GM19025 (cell line): ENCODE data around the gene CTRL.

ENCODE experiments used
- ATAC-seq: cut with Tn5 transposase; IDR thresholded peaks from one replicate; pipeline ENCODE4 v1.9.1; 2021; ENCODE audit warnings: mild to moderate bottlenecking, low read depth, moderate library complexity; ENCODE audit not compliant: unreplicated experiment

Gene CTRL

DNA sequence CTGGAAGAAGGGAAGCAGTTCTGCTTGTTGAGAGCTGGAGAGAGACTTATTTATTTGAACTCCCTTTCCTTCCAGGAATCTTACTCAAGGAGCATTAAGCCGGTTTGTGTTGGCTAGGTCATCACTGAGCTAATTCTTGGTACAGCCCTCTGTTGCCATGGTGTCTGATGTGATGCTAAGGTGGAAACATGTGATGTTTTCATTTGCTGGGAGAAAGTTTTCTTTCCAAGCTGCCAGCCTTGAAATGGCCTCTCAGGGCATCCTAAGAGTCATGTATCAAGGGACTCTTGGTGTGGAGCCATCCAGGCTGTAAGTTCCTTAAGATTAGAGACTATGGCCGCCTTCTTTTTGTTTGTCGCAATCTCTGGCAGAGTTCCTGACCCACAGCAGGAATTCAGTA lies 34.4 kb downstream of the CTRL start:
- no peak for ATAC-seq

DNA sequence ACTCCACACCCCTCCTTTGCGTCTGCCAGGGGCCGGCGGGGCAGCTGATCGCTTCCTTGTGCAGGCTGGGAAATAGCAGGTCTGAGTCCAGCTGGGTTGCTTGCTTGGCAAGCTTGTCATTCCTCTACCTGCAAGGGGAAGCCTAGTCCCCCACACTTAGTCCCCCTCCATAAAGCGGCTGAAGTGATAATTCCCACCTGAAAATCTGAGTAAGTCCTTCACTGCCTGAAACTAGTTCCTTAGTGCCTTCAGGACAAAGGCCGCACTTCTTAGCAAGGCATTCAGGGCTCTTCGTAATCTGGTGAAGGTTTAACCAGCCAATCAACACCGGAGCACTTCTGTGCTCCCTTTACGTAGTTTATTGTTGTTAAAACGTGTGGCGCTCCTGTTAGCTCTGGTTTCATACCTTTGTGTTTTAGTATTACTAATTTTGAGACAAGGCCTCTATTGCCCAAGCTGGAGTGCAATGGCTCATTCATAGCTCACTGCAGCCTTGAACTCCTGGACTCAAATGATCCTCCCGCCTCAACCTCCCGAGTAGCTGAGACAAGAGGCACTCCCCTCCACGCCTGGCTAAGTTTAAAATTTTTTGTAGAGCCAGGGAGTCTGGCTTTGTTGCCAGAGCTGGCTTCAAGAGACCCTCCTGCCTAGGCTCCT lies 37.8 kb downstream of the CTRL start:
- ATAC-seq: no peak

DNA sequence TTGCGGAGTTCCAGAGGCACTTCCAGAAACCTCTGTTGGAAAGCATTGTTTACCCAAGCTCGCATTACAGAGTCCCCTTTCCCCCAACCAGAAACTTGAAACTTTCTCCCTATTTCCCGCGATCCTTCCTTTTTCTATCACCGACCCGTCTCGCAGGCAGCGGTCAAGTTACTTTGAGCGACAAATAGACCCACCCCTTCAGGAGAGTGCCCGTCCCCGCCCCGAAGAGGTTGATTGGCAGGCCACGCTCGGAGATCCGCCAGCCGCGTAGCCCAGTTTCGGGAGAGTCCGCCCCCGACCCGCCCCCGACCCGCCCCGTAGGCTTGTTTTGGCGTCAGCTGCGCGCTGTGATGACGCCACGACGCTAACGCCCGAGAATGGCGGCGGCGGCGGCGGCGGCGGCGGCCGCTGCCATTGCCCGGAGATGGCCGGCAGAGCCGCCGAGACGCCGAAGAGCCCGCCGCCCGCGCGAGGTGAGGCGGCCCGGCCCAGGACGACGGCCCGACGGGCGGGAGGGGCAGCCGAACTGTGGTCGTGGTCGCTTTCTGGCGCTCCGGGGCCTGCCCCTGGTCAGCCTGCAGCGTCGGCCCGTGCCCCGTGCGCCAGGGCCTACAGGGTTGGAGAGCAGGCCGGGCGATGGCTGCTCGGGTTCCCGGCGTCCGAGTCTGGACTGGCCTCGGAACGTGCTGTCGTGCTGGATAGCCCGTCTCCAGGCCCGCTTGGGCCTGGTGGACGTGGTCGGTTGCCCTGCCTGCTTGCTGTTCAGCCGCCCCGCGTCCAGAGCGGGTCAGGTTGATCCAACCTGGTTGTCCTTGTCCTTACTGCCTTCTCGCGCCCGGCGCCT lies 38.5 kb downstream of the CTRL start, which contains the start of gene PSKH1:
Gene PSKH1 (plus strand): TSS at position 356 of the 844 bp plus-strand sequence. CDS start 15,496 bp downstream, outside the sequence.
- ATAC-seq: peak; percentile 87

DNA sequence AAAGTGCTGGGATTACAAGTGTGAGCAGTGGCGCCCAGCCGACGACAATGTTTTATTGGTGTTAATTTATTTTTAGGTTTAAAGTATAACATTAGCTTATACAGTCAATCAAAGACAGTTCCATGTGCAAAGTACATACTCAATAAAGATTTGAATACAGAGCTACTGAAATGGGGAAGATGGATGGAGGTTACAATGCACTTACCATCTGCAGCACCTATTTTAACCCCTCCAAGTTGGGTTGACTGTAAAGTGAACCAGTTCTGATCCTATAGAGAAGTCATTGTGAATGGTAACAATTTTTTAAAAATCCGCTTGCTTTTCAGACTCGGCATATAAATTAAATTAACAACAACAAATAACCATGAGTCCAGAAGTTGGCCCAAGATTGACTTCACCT lies 39.3 kb downstream of the CTRL start:
- ATAC-seq: no peak

DNA sequence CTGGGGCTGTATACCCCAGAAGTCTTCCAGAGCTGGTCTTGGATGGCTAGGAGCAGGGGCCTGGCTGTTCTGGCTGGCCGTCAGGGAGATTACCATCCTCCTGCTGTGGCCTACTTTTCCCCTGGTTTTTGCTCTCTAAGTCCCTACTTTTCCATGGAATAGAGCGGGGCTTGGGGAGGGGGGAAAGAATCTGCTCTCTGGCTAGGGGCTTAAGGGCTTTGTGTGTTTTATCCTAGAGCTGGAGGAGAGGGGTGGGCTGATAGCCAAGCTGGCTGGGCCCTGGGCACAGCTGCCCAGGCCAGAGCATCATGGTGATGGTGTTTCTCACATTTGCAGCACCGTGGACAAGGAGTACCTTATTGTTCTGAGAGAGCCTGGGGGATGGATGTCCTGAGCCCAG lies 43.3 kb downstream of the CTRL start:
- ATAC-seq: no peak

DNA sequence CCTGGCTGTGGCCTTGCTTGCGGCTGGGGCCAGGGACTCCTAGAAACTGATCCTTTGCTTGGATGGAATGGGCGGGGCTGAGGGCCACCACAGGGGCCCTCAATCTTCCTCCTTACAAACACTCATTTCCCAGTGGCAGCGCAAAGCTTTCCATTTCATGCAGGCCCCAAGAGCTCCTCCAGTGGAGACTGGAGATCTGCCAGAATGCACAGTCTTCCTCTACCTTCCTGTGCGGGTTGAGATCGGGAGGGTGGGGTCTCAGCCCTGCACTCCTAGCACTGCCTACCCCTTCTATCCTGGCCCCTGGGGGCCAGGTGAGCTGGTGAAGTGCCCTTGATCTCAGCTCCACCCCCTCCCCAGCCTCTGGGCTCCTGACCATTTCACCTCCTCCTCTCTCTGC lies 45.3 kb downstream of the CTRL start:
- no peak for ATAC-seq

DNA sequence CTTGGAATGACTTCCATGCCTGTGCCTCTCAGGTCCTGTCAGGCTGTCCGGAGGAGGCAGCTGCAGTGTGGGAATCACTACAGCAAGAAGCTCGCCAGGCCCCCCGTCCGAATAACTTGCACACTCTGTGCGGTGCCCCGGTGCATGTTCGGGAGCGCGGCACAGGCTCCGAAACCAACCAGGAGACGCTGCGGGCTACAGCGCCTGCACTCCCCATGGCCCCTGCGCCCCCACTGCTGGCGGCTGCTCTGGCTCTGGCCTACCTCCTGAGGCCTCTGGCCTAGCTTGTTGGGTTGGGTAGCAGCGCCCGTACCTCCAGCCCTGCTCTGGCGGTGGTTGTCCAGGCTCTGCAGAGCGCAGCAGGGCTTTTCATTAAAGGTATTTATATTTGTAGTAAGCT lies 45.7 kb downstream of the CTRL start:
- ATAC-seq: no peak

DNA sequence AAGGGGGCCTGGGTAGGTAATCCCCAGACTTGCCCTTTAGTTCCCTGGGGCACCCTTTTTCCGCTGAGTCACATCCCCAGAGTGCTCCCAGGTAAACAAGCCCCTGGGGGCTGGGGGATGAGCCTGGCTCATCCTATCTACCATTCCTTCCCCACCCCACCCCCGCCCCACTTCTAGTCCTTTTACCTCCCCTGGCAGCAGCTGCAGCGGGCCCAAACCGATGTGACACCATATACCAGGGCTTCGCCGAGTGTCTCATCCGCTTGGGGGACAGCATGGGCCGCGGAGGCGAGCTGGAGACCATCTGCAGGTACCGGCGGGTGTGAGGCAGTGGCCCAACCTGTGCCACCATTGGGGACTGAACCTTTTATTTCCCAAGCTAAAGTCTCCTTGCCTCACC lies 46.1 kb downstream of the CTRL start:
- no peak for ATAC-seq

DNA sequence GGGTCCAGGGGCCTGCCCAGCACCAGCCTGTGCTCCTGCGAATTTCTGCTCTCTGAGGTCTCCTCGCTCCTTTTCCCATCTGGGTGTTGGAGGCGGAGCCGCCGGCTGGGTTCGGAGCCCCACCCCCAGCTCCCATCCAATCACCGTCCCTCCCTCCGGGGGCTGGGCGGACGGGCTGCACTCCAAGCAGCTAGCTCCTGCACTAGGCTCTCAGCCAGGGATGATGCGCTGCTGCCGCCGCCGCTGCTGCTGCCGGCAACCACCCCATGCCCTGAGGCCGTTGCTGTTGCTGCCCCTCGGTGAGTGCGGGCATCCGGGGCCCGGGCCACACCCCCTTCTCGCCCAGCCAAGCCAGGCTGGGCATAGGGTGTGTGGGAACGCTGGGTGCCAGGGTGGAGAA lies 47.0 kb downstream of the CTRL start, which contains the start of gene NRN1L:
Gene NRN1L (plus strand): TSS at position 202 of the 400 bp plus-strand sequence. CDS start 19 bp downstream, at position 221.
- ATAC-seq: no peak

DNA sequence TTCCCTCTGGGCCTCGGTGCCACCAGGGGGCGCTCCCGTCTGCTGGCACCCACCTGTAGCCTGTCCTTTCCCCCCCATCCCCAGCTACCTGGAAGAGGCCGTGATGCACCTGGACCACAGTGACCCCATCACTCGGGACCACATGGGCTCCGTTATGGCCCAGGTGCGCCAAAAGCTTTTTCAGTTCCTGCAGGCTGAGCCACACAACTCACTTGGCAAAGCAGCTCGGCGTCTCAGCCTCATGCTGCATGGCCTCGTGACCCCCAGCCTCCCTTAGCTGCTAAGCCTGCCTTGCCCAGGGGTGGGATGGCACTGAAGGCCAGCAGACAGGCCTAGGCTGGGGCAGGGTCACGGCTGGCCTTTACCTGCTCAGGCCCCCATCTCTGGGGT lies 47.8 kb downstream of the CTRL start:
- no peak for ATAC-seq

DNA sequence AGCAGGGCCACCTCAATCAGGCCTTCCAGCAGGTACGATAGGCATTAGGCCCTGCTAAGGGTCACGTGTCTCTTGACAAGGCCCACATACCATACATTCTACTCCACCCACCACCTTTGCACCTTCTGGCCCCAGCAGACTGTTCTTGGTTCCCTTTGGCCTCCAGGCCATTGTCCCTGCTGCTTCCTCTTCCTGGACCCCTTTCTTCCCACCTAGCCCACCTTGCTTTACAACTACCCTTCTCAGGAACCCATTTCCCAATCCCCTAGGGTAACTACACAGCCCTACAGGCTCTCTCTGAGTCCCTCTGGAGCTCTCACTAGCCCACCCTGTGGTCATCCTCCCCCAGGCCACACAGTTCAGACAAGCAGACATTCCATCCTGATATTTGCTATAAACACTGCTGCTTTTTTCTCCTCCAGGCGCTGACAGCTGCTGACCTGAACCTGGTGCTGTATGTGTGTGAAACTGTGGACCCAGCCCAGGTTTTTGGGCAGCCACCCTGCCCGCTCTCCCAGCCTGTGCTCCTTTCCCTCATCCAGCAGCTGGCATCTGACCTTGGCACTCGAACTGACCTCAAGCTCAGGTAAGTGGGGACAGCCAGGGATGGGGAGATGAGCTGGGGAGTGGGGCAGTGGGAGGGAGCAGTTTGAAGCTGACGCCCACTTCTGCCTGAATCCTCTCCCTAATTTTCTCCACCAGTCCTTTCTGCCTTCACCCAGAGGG lies 48.4 kb downstream of the CTRL start:
- ATAC-seq: no peak

DNA sequence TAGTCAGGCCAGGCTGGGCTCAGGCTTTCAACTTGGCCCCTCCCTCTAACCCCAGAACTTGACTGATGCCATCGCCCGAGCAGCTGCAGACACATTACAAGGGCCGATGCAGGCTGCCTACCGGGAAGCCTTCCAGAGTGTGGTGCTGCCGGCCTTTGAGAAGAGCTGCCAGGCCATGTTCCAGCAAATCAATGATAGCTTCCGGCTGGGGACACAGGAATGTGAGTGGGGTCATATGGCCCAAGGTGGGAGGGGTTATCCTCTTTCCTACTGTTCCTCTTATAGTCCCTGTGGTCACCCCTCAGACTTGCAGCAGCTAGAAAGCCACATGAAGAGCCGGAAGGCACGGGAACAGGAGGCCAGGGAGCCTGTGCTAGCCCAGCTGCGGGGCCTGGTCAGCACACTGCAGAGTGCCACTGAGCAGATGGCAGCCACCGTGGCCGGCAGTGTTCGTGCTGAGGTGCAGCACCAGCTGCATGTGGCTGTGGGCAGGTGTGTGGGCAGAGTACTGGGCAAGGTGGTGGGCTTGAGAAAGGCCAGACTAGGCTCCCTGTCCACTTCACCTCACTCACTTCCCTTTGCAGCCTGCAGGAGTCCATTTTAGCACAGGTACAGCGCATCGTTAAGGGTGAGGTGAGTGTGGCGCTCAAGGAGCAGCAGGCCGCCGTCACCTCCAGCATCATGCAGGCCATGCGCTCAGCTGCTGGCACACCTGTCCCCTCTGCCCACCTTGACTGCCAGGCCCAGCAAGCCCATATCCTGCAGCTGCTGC lies 49.1 kb downstream of the CTRL start:
- no peak for ATAC-seq

DNA sequence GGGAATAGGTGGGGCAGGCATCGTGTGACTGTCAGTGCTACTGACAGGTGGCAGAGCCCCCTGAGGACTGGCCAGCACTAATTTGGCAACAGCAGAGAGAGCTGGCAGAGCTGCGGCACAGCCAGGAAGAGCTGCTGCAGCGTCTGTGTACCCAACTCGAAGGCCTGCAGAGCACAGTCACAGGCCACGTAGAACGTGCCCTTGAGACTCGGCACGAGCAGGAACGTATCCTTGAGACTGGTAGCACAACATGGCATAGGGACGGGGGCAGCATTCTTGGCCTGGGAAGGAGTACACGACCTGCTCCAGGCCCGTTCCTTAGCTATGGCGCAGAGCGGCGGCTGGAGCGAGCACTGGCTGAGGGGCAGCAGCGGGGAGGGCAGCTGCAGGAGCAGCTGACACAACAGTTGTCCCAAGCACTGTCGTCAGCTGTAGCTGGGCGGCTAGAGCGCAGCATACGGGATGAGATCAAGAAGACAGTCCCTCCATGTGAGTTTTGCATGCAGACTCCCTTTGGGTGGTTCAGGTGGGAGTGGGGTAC lies 50.0 kb downstream of the CTRL start:
- no peak for ATAC-seq

DNA sequence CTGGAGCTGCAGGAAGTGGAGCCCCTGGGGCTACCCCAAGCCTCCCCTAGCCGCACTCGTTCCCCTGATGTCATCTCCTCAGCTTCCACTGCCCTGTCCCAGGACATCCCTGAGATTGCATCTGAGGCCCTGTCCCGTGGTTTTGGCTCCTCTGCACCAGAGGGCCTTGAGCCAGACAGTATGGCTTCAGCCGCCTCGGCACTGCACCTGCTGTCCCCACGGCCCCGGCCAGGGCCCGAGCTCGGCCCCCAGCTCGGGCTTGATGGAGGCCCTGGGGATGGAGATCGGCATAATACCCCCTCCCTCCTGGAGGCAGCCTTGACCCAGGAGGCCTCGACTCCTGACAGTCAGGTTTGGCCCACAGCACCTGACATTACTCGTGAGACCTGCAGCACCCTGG lies 51.1 kb downstream of the CTRL start:
- no peak for ATAC-seq

DNA sequence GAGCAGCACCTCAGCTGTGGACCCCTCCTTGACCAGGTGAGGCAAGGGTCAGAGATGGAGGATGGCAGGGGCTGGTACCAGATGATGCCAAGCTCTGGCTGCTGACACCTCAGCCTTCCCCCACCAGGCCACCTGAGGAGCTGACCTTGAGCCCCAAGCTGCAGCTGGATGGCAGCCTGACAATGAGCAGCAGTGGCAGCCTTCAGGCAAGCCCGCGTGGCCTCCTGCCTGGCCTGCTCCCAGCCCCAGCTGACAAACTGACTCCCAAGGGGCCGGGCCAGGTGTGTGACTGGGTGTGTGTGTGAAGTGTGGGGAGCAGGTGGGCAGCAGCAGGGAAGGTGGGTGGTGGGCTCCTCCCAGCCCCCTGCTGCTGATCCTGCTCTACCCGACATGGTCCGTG lies 51.7 kb downstream of the CTRL start:
- ATAC-seq: no peak
